Esophagus squamous epithelium (tissue), 4 donors: ENCODE data around the gene GTF2H4.

Source experiments
- POLR2A ChIP-seq, 4 donors: fragments of 450-650 bp; IDR thresholded peaks; one replicate each; pipeline ENCODE4 v1.6.1; 2017; ENCODE audit warnings: antibody characterized with exemption in 4 of 4, mild to moderate bottlenecking in 4 of 4, moderate library complexity in 3 of 4
- TF ChIP-seq, protein P1 (sequence below), 6 experiments: fragments of 450-650 bp in 4 of 6; fragments of 200-600 bp in 2 of 6; sonication (generic) in 2 of 6; IDR thresholded peaks; one replicate each; pipeline ENCODE4 v1.5.1; 2016 to 2019; ENCODE audit warnings: antibody characterized with exemption in 6 of 6, mild to moderate bottlenecking in 4 of 6, moderate library complexity in 4 of 6

DNA sequence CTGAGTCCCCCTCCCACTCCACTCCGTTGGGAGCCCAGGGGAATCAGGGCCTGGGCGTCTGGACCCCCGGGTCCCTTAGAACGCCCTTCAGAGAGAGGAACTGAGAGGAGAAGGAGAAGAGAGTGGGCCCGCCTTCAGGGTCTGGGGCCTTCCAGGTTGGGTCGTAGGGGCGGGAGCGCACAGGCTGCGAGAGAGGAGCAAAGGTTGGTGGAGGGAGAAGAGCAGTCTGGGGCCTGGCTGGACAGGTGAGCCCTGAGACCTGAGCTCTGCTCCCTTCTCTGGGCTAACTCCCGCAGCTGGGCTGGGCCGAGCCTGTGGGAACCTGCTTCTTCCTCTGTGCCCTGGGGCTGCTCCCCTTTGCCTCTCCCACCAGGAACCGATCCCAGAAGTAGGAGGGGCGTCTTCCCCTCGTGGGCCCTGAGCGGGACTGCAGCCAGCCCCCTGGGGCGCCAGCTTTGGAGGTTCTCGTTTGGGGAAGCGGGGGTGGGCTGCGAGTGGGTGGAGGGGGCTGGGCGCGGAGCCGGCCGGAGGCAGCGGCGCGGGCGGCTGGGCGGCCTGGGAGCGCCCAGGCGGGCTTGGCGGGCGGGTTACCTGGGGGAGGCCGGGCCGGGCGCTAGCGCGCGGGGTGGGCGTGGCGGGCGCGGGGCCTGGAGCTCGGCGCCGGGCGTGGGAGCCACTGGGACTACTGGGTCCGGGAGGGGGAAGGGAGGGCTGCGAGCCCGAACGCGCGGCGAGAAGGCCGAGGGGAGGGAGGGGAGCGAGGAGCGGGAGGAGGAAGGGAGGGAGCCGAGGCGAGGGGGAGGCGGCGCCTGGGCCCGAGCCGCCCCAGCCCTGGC, 24.1 kb upstream of the GTF2H4 start, which contains the start of gene DDR1:
- TF ChIP-seq POLR2A (IDR thresholded peaks at IDR 0.05), result peak in 3 of 4 donors; percentile 64 to 79 (median 68)
- TF ChIP-seq, protein P1, sequence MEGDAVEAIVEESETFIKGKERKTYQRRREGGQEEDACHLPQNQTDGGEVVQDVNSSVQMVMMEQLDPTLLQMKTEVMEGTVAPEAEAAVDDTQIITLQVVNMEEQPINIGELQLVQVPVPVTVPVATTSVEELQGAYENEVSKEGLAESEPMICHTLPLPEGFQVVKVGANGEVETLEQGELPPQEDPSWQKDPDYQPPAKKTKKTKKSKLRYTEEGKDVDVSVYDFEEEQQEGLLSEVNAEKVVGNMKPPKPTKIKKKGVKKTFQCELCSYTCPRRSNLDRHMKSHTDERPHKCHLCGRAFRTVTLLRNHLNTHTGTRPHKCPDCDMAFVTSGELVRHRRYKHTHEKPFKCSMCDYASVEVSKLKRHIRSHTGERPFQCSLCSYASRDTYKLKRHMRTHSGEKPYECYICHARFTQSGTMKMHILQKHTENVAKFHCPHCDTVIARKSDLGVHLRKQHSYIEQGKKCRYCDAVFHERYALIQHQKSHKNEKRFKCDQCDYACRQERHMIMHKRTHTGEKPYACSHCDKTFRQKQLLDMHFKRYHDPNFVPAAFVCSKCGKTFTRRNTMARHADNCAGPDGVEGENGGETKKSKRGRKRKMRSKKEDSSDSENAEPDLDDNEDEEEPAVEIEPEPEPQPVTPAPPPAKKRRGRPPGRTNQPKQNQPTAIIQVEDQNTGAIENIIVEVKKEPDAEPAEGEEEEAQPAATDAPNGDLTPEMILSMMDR (IDR thresholded peaks at IDR 0.05), result peak in 1 of 6 experiments; percentile 10
